ENCODE results near the gene PHLPP2.
A peak's percentile ranks its signal among the peaks of the same experiment; 100 is the strongest.

GRCh38 chr16:71726476-71727315, 2.2 kb upstream of the PHLPP2 start:
- TF ChIP-seq POLR2A (IDR thresholded peaks at IDR 0.05; ENCODE audit: low read depth, low read length), result no peak
- TF ChIP-seq POLR2AphosphoS5 (IDR thresholded peaks at IDR 0.05; ENCODE audit: low read depth, low read length), result no peak
- TF ChIP-seq SPI1 (IDR thresholded peaks at IDR 0.05; ENCODE audit: low read depth, low read length), result peak; percentile 12; the same call in 1 of the 2 replicates
- no peak for TF ChIP-seq PAX5 (IDR thresholded peaks at IDR 0.05; ENCODE audit: insufficient read depth, low read length, severe bottlenecking)

Data from GM12891 (cell line).